GM19043 (cell line): ENCODE data around the gene TBX4.
"Not testable (repeated sequence)": the region's sequence is repeated elsewhere in the genome, so short reads cannot be mapped to it uniquely, and the experiment has no call there.

Experiments
- ATAC-seq: cut with Tn5 transposase; IDR thresholded peaks from one replicate; pipeline ENCODE4 v1.9.1; 2021; ENCODE audit warnings: low read depth; ENCODE audit not compliant: unreplicated experiment

TBX4 gene

GRCh38 chr17:61427567-61427966 is 24.7 kb upstream of the TBX4 start:
- no peak for ATAC-seq

GRCh38 chr17:61429274-61429673 is 22.9 kb upstream of the TBX4 start:
- no peak for ATAC-seq

- ATAC-seq = not testable (repeated sequence)
Observed at GRCh38 chr17:61429831-61430230, 22.4 kb upstream of the TBX4 start.

- no peak for ATAC-seq
Observed at GRCh38 chr17:61431594-61432311, 20.5 kb upstream of the TBX4 start.

- no peak for ATAC-seq
Observed at GRCh38 chr17:61436273-61436672, 15.9 kb upstream of the TBX4 start.

GRCh38 chr17:61436995-61437704 is 15.1 kb upstream of the TBX4 start:
- ATAC-seq = no peak

GRCh38 chr17:61440697-61441096 is 11.5 kb upstream of the TBX4 start:
- ATAC-seq = no peak

GRCh38 chr17:61441507-61441906 is 10.7 kb upstream of the TBX4 start:
- not testable (repeated sequence) for ATAC-seq

GRCh38 chr17:61442136-61442775 is 10.0 kb upstream of the TBX4 start:
- no peak for ATAC-seq

GRCh38 chr17:61442878-61443474 is 9.2 kb upstream of the TBX4 start:
- no peak for ATAC-seq

GRCh38 chr17:61443475-61443882 is 8.7 kb upstream of the TBX4 start:
- ATAC-seq = no peak

GRCh38 chr17:61444075-61444474 is 8.1 kb upstream of the TBX4 start:
- ATAC-seq = no peak

- no peak for ATAC-seq
Observed at GRCh38 chr17:61444831-61445230, 7.4 kb upstream of the TBX4 start.

GRCh38 chr17:61447358-61447757 is 4.9 kb upstream of the TBX4 start:
- ATAC-seq = no peak

GRCh38 chr17:61448042-61448441 is 4.2 kb upstream of the TBX4 start:
- no peak for ATAC-seq

GRCh38 chr17:61449140-61449539 is 3.1 kb upstream of the TBX4 start:
- ATAC-seq = not testable (repeated sequence)

- no peak for ATAC-seq
Observed at GRCh38 chr17:61449707-61450640, 2.2 kb upstream of the TBX4 start.

- no peak for ATAC-seq
Observed at GRCh38 chr17:61450641-61451537, 1.3 kb upstream of the TBX4 start.
